Gastroesophageal sphincter (tissue), 3 donors: ENCODE measurements around the gene SPACA9.

ENCODE experiments used
- CTCF ChIP-seq, 4 experiments: fragments of 200-600 bp in 2 of 4; fragments of 450-650 bp in 2 of 4; sonication (generic) in 1 of 4; IDR thresholded peaks; one replicate each; pipeline ENCODE4 v1.5.1; 2017 to 2019; ENCODE audit warnings: antibody characterized with exemption in 4 of 4, mild to moderate bottlenecking in 2 of 4, moderate library complexity in 2 of 4
- EP300 ChIP-seq: sonication (generic); formaldehyde crosslinking; IDR thresholded peaks from one replicate; pipeline ENCODE4 v1.6.1; 2017; ENCODE audit warnings: antibody characterized with exemption, mild to moderate bottlenecking
- POLR2A ChIP-seq, 2 donors: fragments of 450-650 bp; IDR thresholded peaks; one replicate each; pipeline ENCODE4 v1.6.1; 2017; ENCODE audit warnings: antibody characterized with exemption in 2 of 2, mild to moderate bottlenecking in 2 of 2, moderate library complexity in 1 of 2
- POLR2AphosphoS5 ChIP-seq: sonication (generic); formaldehyde crosslinking; IDR thresholded peaks from one replicate; pipeline ENCODE4 v1.6.1; 2017; ENCODE audit warnings: antibody characterized with exemption

- TF ChIP-seq POLR2A (IDR thresholded peaks at IDR 0.05) (no peak), POLR2AphosphoS5 (no peak), CTCF (IDR thresholded peaks at IDR 0.05) (no peak), EP300 (no peak)
These were observed 1.6 kb downstream of the SPACA9 start for GRCh38 chr9:132880324-132880661.
